ENCODE results near the gene TP53RK.

DNA sequence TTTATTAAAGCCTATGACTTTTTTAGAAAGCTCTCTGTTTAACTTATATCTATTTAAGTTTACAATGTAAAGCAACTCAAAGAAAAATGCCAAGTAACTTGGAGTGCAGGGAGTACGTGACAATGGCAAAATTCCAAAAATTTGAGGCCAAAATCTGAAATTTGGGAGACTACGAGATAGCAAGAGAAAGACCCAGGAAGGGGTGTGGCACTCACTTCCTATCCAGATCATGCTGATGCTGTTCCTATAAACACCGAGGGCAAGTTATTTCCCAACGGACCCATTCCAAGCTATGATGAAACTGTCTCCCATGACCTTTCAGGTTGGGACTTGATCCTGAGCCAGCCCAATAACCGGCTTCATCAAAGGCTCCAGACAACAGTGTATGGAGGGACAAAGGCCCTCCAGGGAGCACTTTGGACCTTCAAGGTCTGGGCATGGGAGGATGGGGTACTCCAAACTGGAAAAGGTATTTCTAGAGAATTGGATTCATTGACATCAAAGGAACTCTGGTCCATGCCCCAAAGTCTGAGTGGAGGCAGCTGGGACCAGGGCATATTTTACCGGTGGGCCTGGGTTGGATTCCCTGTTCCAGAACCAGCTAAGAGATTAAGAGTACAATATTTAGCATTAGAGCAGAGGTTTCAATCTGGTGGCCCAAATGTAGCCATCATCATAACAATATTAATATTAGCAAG is 22.3 kb downstream of the TP53RK start:
- TF ChIP-seq, protein P1, sequence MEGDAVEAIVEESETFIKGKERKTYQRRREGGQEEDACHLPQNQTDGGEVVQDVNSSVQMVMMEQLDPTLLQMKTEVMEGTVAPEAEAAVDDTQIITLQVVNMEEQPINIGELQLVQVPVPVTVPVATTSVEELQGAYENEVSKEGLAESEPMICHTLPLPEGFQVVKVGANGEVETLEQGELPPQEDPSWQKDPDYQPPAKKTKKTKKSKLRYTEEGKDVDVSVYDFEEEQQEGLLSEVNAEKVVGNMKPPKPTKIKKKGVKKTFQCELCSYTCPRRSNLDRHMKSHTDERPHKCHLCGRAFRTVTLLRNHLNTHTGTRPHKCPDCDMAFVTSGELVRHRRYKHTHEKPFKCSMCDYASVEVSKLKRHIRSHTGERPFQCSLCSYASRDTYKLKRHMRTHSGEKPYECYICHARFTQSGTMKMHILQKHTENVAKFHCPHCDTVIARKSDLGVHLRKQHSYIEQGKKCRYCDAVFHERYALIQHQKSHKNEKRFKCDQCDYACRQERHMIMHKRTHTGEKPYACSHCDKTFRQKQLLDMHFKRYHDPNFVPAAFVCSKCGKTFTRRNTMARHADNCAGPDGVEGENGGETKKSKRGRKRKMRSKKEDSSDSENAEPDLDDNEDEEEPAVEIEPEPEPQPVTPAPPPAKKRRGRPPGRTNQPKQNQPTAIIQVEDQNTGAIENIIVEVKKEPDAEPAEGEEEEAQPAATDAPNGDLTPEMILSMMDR (IDR thresholded peaks at IDR 0.05) = no peak
- TF ChIP-seq POLR2A (IDR thresholded peaks at IDR 0.05) (no peak), EP300 (IDR thresholded peaks at IDR 0.05) (no peak)
